ENCODE data around the gene GP1BA.

The GP1BA gene

GRCh38 chr17:4945176-4945943, 13.3 kb downstream of the GP1BA start:
- Histone ChIP-seq H3K36me3 (ENCODE audit: insufficient read depth, low read length) (peaks cover 50% of the 10 kb centered on the region), H3K27me3 (ENCODE audit: insufficient read depth, low read length) (no peaks in the 10 kb centered on the region), H3K4me3 (ENCODE audit: low read length) (no peak overlapping the region), H2AFZ (ENCODE audit: low read depth, low read length) (no peak overlapping the region), H3K4me1 (ENCODE audit: insufficient read depth, low read length) (peaks cover 30% of the 10 kb centered on the region), H3K9me3 (ENCODE audit: low read length) (no peaks in the 10 kb centered on the region)

GRCh38 chr17:4945944-4946280, 13.8 kb downstream of the GP1BA start:
- Histone ChIP-seq H2AFZ (ENCODE audit: low read depth, low read length) (no peak overlapping the region), H3K4me1 (ENCODE audit: insufficient read depth, low read length) (peaks cover 34% of the 10 kb centered on the region), H3K9me3 (ENCODE audit: low read length) (no peaks in the 10 kb centered on the region), H3K4me3 (ENCODE audit: low read length) (no peak overlapping the region), H3K36me3 (ENCODE audit: insufficient read depth, low read length) (peaks cover 50% of the 10 kb centered on the region), H3K27me3 (ENCODE audit: insufficient read depth, low read length) (no peaks in the 10 kb centered on the region)

GRCh38 chr17:4946312-4946976, 14.4 kb downstream of the GP1BA start:
- peak overlapping the region; percentile 84 for H3K4me3 ChIP-seq (ENCODE audit: low read length)
- H3K4me1 ChIP-seq (ENCODE audit: insufficient read depth, low read length), result peaks cover 34% of the 10 kb centered on the region
- H3K27me3 ChIP-seq (ENCODE audit: insufficient read depth, low read length), result no peaks in the 10 kb centered on the region
- H3K36me3 ChIP-seq (ENCODE audit: insufficient read depth, low read length), result peaks cover 50% of the 10 kb centered on the region
- H2AFZ ChIP-seq (ENCODE audit: low read depth, low read length), result no peak overlapping the region
- no peaks in the 10 kb centered on the region for H3K9me3 ChIP-seq (ENCODE audit: low read length)

GRCh38 chr17:4947010-4947410, 14.9 kb downstream of the GP1BA start:
- H2AFZ ChIP-seq (ENCODE audit: low read depth, low read length), result no peak overlapping the region
- peaks cover 48% of the 10 kb centered on the region for H3K36me3 ChIP-seq (ENCODE audit: insufficient read depth, low read length)
- peak overlapping the region; percentile 84 for H3K4me3 ChIP-seq (ENCODE audit: low read length)
- peaks cover 37% of the 10 kb centered on the region for H3K4me1 ChIP-seq (ENCODE audit: insufficient read depth, low read length)
- H3K27me3 ChIP-seq (ENCODE audit: insufficient read depth, low read length), result no peaks in the 10 kb centered on the region
- no peaks in the 10 kb centered on the region for H3K9me3 ChIP-seq (ENCODE audit: low read length)

GRCh38 chr17:4947411-4948165, 15.5 kb downstream of the GP1BA start:
- peak overlapping the region; percentile 74 for H2AFZ ChIP-seq (ENCODE audit: low read depth, low read length)
- H3K27me3 ChIP-seq (ENCODE audit: insufficient read depth, low read length), result no peaks in the 10 kb centered on the region
- peaks cover 43% of the 10 kb centered on the region for H3K36me3 ChIP-seq (ENCODE audit: insufficient read depth, low read length)
- peaks cover 37% of the 10 kb centered on the region for H3K4me1 ChIP-seq (ENCODE audit: insufficient read depth, low read length)
- H3K9me3 ChIP-seq (ENCODE audit: low read length), result no peaks in the 10 kb centered on the region
- peak overlapping the region; percentile 84 for H3K4me3 ChIP-seq (ENCODE audit: low read length)

GRCh38 chr17:4948166-4948930, 16.3 kb downstream of the GP1BA start, which contains the start of gene PFN1:
Gene PFN1 (minus strand): TSS chr17:4948530. CDS start chr17:4948394, 136 bp downstream.
- peak within 1 kb of the TSS; percentile 74 for H2AFZ ChIP-seq (ENCODE audit: low read depth, low read length)
- H3K36me3 ChIP-seq (ENCODE audit: insufficient read depth, low read length), result peaks cover 36% of the 10 kb centered on the region
- H3K9me3 ChIP-seq (ENCODE audit: low read length), result no peaks in the 10 kb centered on the region
- H3K4me1 ChIP-seq (ENCODE audit: insufficient read depth, low read length), result peaks cover 37% of the 10 kb centered on the region
- H3K27me3 ChIP-seq (ENCODE audit: insufficient read depth, low read length), result no peaks in the 10 kb centered on the region
- peak within 1 kb of the TSS; percentile 84 for H3K4me3 ChIP-seq (ENCODE audit: low read length)

GRCh38 chr17:4948931-4949320, 16.8 kb downstream of the GP1BA start:
- peaks cover 37% of the 10 kb centered on the region for H3K4me1 ChIP-seq (ENCODE audit: insufficient read depth, low read length)
- H3K9me3 ChIP-seq (ENCODE audit: low read length), result no peaks in the 10 kb centered on the region
- H3K27me3 ChIP-seq (ENCODE audit: insufficient read depth, low read length), result no peaks in the 10 kb centered on the region

GRCh38 chr17:4949321-4950074, 17.4 kb downstream of the GP1BA start:
- Histone ChIP-seq H3K9me3 (ENCODE audit: low read length) (no peaks in the 10 kb centered on the region), H2AFZ (ENCODE audit: low read depth, low read length) (peak overlapping the region; percentile 74), H3K27me3 (ENCODE audit: insufficient read depth, low read length) (no peaks in the 10 kb centered on the region)

More at GRCh38 chr17:4948931-4949320, 16.8 kb downstream of the GP1BA start:
- H3K4me3 ChIP-seq (ENCODE audit: low read length), result peak overlapping the region; percentile 84
- H3K36me3 ChIP-seq (ENCODE audit: insufficient read depth, low read length), result peaks cover 30% of the 10 kb centered on the region
- H2AFZ ChIP-seq (ENCODE audit: low read depth, low read length), result peak overlapping the region; percentile 74

GRCh38 chr17:4950075-4950745, 18.1 kb downstream of the GP1BA start:
- peaks cover 35% of the 10 kb centered on the region for H3K4me1 ChIP-seq (ENCODE audit: insufficient read depth, low read length)
- peaks cover 17% of the 10 kb centered on the region for H3K36me3 ChIP-seq (ENCODE audit: insufficient read depth, low read length)
- peaks cover 2% of the 10 kb centered on the region for H3K9me3 ChIP-seq (ENCODE audit: low read length)
- H3K4me3 ChIP-seq (ENCODE audit: low read length), result peak overlapping the region; percentile 84
- peak overlapping the region; percentile 44 for H2AFZ ChIP-seq (ENCODE audit: low read depth, low read length)
- no peaks in the 10 kb centered on the region for H3K27me3 ChIP-seq (ENCODE audit: insufficient read depth, low read length)

More at GRCh38 chr17:4949321-4950074, 17.4 kb downstream of the GP1BA start:
- peak overlapping the region; percentile 84 for H3K4me3 ChIP-seq (ENCODE audit: low read length)
- peaks cover 37% of the 10 kb centered on the region for H3K4me1 ChIP-seq (ENCODE audit: insufficient read depth, low read length)
- peaks cover 24% of the 10 kb centered on the region for H3K36me3 ChIP-seq (ENCODE audit: insufficient read depth, low read length)

- Histone ChIP-seq H3K4me3 (ENCODE audit: low read length) (peak within 1 kb of the TSS; percentile 84), H3K36me3 (ENCODE audit: insufficient read depth, low read length) (peaks cover 11% of the 10 kb centered on the region), H3K4me1 (ENCODE audit: insufficient read depth, low read length) (peaks cover 33% of the 10 kb centered on the region)
These were observed 18.7 kb downstream of the GP1BA start, which contains the start of gene ENO3 for GRCh38 chr17:4950746-4951204. Gene ENO3 (plus strand): TSS chr17:4951119. CDS start chr17:4951830, 711 bp downstream.

GRCh38 chr17:4951486-4951885, 19.4 kb downstream of the GP1BA start:
- Histone ChIP-seq H3K4me3 (ENCODE audit: low read length) (peak overlapping the region; percentile 84), H3K9me3 (ENCODE audit: low read length) (peaks cover 4% of the 10 kb centered on the region), H3K36me3 (ENCODE audit: insufficient read depth, low read length) (peaks cover 5% of the 10 kb centered on the region), H3K27me3 (ENCODE audit: insufficient read depth, low read length) (no peaks in the 10 kb centered on the region), H3K4me1 (ENCODE audit: insufficient read depth, low read length) (peaks cover 26% of the 10 kb centered on the region), H2AFZ (ENCODE audit: low read depth, low read length) (no peak overlapping the region)

More at GRCh38 chr17:4950746-4951204, 18.7 kb downstream of the GP1BA start, which contains the start of gene ENO3:
- H2AFZ ChIP-seq (ENCODE audit: low read depth, low read length), result peak within 1 kb of the TSS; percentile 44
- peaks cover 4% of the 10 kb centered on the region for H3K9me3 ChIP-seq (ENCODE audit: low read length)
- no peaks in the 10 kb centered on the region for H3K27me3 ChIP-seq (ENCODE audit: insufficient read depth, low read length)

All from neuron (in vitro differentiated cells).